Measurements from ENCODE around the gene DNM1.

The DNM1 gene

GRCh38 chr9:128213746-128214497 lies 10.7 kb downstream of the DNM1 start:
- H3K27ac ChIP-seq, result peak overlapping the region in 1 of 2 donors; percentile 77

GRCh38 chr9:128214571-128215490 lies 11.7 kb downstream of the DNM1 start:
- DNase-seq (ENCODE audit: low spot score), result no peak
- Histone ChIP-seq H3K27ac (peak overlapping the region; percentile 32 to 77), H3K4me3 (no peak overlapping the region)
- no peak for TF ChIP-seq CTCF (IDR thresholded peaks at IDR 0.05)

More at GRCh38 chr9:128213746-128214497, 10.7 kb downstream of the DNM1 start:
- no peak overlapping the region for H3K4me3 ChIP-seq
- no peak for TF ChIP-seq CTCF (IDR thresholded peaks at IDR 0.05)
- no peak for DNase-seq (ENCODE audit: low spot score)

- peak overlapping the region; percentile 32 to 77 for H3K27ac ChIP-seq
- H3K4me3 ChIP-seq, result no peak overlapping the region
- no peak for TF ChIP-seq CTCF (IDR thresholded peaks at IDR 0.05)
- DNase-seq (ENCODE audit: low spot score), result no peak
These were observed 12.6 kb downstream of the DNM1 start for GRCh38 chr9:128215491-128216409.

- no peak for DNase-seq (ENCODE audit: low spot score)
- TF ChIP-seq CTCF (IDR thresholded peaks at IDR 0.05), result no peak
- Histone ChIP-seq H3K27ac (peak overlapping the region in 1 of 2 donors; percentile 77), H3K4me3 (no peak overlapping the region)
These were observed 13.8 kb downstream of the DNM1 start for GRCh38 chr9:128216781-128217553.

- no peak for DNase-seq (ENCODE audit: low spot score)
- no peak for TF ChIP-seq CTCF (IDR thresholded peaks at IDR 0.05)
- Histone ChIP-seq H3K4me3 (peak overlapping the region; percentile 69), H3K27ac (peak overlapping the region in 1 of 2 donors; percentile 41)
These were observed 15.0 kb downstream of the DNM1 start for GRCh38 chr9:128218172-128218517.

Measured in coronary artery (tissue), 2 donors.